T47D (cell line): ENCODE data around the gene RAI1.
A peak's percentile ranks its signal among the peaks of the same experiment; 100 is the strongest.
"Not testable (repeated sequence)": the region's sequence is repeated elsewhere in the genome, so short reads cannot be mapped to it uniquely, and the experiment has no call there.

Experiments used
- DNase-seq, 2 experiments: peaks; one replicate each; pipeline versions ENCODE4 v3.0.0 to v3.0.0-alpha.2; 2011 to 2012; ENCODE audit warnings: low read depth in 1 of 2, low spot score in 1 of 2
- JUND ChIP-seq: IDR thresholded peaks from 2 replicates; pipeline ENCODE4 v1.6.1; 2012; ENCODE audit warnings: low read depth
- in situ Hi-C: cut with HindIII; loops from 2 replicates; pipeline ENCODE4 v1.10.0; 2016; ENCODE audit warnings: low sequenced_read_pairs, low pct_unique_long_range_greater_than_20kb

The RAI1 gene

GRCh38 chr17:17679243-17679642 lies 2.0 kb upstream of the RAI1 start:
- no peak for DNase-seq
- no peak for TF ChIP-seq JUND
- in situ Hi-C loops: no loop called here

GRCh38 chr17:17679748-17680147 lies 1.5 kb upstream of the RAI1 start:
- DNase-seq: no peak
- in situ Hi-C loops: no loop called here
- no peak for TF ChIP-seq JUND

DNA sequence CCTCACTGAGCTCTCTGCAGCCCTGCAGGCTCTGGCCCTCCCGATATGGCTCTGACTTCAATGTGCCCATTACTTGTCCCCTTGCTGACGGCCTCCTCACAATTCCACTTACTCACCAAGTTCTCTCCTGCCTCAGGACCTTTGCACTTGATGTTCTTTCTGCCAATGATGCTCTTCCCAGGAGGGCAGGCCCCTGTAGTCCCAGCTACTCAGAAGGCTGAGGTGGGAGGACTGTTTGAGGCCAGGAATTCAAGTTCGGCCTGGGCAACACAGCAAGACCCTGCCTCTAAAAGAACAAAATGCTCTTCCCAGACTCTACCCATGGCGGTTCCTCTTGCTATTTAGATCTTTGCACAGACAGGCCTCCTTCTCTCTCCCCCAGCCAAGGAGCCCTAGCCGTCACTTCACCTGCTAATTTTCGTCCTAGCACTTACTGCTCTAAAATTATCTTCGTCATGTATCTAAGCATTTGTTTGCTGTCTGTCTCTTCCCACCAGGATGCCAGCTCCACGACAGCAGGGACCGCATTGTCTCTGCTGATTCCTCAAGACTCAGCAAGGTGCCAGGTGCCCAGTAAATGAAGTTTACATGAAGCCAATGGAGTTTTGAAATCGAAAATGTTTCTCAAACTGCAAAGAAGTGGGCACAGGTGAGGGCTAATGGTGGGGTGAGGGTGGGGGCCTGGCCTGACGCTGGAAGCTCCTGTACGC lies 626 bp upstream of the RAI1 start:
- no peak for TF ChIP-seq JUND
- in situ Hi-C loops: no loop called here
- no peak for DNase-seq

DNA sequence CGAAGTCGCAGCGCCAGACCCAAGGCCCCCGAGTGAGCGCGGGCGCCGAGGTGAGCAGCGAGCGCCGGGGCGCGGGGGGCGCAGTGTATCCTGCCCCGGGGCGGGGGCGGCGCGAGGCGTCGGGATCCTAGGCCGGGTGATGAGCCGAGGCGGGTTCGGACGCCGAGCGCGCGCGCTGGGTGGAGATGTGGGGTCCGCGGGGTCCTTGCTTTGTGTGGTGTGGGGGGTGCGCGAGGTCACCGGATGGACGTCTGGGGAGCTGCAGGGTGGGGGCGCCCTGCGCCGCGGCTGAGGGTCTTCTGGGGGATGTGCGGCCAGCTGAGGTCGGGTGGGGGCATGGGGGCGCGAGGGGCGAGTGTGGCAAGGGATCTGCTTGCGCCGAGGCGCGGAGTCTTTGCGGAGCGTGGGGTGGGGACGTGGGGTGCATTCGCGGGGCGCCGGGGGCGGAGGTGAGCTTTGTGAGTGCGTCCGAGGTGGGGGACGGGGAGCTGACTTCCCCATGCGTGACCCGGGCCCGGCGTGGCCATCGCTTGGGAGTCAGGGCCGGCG lies 560 bp downstream of the RAI1 start:
- no peak for DNase-seq
- in situ Hi-C loops: no loop called here
- TF ChIP-seq JUND: no peak

- in situ Hi-C loops: no loop called here
- TF ChIP-seq JUND: no peak
- DNase-seq: no peak
Observed at GRCh38 chr17:17682293-17682736, 1.1 kb downstream of the RAI1 start.

DNA sequence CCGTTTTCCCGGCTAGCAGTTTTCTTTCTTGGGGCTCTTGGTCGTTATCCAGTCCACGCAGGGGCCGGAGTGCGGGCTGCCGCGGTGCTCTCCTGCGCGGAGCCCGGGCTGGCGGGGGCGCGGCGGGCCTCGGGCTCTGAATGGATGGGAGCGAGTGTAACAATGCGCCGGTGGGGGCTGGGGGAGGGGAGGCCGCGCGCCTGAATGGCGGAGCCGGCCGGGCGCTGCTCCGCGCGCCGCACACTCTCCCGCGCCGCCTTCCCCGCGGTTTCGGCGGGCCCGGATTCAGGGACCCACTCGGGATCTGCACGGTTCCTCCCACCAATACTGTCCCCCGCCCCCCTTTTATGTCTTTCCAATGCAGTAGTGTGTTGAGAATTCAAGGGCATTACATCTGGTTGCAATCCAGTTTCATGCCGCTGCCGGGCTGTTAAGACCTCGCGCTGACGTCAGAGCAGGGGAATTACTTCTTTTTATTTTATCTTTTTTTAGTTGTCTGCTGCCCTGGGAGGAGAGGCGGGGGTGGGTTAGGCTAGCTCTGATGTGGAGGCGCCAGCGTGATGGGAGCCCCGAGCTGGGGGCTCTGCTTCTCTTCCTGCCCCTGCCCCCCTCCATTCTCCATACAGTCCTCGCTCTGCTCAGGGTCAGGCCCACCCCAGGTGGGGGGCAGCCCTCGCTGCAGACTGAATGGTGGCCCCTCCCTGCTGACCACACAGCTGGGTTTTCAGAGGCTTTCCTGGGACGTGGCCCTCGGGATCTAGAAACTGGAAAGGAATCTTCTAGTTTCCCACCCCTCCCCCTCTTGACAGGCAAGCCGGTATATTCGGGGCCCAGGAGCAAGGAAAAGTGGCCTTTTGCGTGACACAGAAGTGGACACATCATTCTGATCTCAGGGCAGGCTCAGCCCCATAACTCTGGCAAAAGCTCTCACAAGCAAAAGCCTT lies 1.8 kb downstream of the RAI1 start:
- in situ Hi-C loops: no loop called here
- peak in 1 of 2 experiments; percentile 66 for DNase-seq

GRCh38 chr17:17683710-17684365 lies 2.6 kb downstream of the RAI1 start:
- in situ Hi-C loops: no loop called here
- TF ChIP-seq JUND: no peak
- DNase-seq: no peak

More for the DNA sequence above, 1.8 kb downstream of the RAI1 start:
- TF ChIP-seq JUND: no peak

DNA sequence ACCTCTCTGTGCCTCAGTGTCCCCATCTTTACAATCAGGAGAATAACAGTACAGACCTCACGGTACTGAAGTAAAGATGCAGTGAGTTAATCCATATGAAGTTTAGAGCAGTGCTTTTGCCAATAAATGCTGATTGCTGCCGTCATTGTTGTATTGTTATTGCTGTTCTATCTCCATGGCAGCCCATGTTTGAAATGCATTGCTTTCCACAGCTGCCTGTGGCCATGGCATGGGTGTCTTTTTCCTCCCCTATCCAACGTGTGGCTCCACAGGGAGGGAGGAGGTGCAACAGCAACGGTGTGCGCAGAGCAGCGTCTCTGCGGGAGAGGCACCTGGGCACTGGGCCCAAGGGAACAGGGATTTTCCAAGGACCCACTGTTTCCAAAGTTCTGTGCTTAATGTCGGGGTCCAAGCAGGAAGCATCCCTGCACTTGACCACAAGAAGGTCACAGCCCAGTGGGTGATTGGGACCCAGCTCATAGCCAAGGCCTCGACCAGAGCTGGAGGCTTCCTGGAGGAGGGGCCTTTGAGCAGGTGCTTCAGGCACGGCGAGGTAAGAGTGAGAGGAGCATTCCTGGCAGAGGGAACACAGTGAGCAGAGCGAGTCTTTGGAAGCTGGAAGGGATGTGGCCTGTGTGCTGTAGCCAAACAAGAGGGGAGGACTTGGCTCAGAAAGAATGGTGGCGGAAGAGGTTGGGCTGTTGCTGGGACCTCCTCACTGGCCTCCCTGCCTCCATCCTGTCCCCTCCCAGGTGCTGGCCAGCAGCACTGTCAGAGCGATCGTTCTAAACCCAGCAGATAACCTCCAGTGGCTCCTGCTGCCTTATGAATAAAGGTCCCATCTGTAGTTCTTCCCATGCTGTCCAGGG lies 3.9 kb downstream of the RAI1 start:
- in situ Hi-C loops: no loop called here
- TF ChIP-seq JUND: no peak
- peak in 1 of 2 experiments; percentile 57 for DNase-seq

DNA sequence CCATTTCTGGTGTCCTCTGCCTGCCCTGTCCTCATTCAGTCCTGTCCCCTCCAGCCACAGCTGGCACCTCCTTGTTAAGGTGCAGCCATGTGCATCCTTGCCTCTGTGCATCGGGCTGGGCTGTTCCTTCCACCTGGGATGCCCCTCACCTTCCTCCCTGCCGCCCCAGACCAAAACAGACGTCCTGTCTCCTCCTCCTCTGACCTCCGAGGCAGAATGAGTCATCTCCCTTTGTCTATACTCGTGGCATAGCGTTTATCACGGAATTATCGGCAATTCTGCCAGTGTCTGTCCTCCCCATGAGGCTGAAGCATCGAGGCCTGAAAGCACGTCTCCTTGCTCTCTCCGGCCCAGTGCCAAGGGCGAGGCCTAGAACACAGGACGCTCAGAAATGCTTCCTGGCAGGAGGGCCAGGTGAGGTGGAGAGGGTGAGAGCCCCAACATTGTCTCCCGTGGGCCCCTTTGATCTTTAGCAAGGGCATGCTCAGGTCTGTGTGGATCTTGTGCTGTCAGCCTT lies 4.6 kb downstream of the RAI1 start:
- in situ Hi-C loops: no loop called here
- no peak for DNase-seq

GRCh38 chr17:17689312-17689711 lies 8.1 kb downstream of the RAI1 start:
- no peak for TF ChIP-seq JUND
- in situ Hi-C loops: no loop called here
- DNase-seq: no peak

More for the DNA sequence above, 4.6 kb downstream of the RAI1 start:
- TF ChIP-seq JUND: no peak

- in situ Hi-C loops, DNase-seq: not testable (repeated sequence)
Observed at GRCh38 chr17:17690233-17690632, 9.0 kb downstream of the RAI1 start.
